Upper lobe of left lung (tissue), 4 donors: ENCODE data around the gene INIP.

Source experiments
- CTCF ChIP-seq, 6 experiments: fragments of 450-650 bp in 4 of 6; fragments of 200-600 bp in 2 of 6; sonication (generic) in 2 of 6; IDR thresholded peaks; one replicate each; pipeline ENCODE4 v1.5.1; 2016 to 2019; ENCODE audit warnings: antibody characterized with exemption in 6 of 6
- EP300 ChIP-seq, 4 donors: sonication (generic); formaldehyde crosslinking; IDR thresholded peaks; one replicate each; pipeline ENCODE4 v1.5.1; 2017; ENCODE audit warnings: antibody characterized with exemption in 4 of 4, control low read depth in 2 of 4
- POLR2A ChIP-seq, 4 donors: fragments of 450-650 bp; IDR thresholded peaks; one replicate each; pipeline ENCODE4 v1.5.1; 2016 to 2017; ENCODE audit warnings: antibody characterized with exemption in 4 of 4, mild to moderate bottlenecking in 2 of 4
- POLR2AphosphoS5 ChIP-seq, 2 donors: sonication (generic); formaldehyde crosslinking; IDR thresholded peaks; one replicate each; pipeline ENCODE4 v1.5.1; 2017; ENCODE audit warnings: antibody characterized with exemption in 2 of 2

GRCh38 chr9:112654282-112654681 is 63.6 kb downstream of the INIP start:
- TF ChIP-seq CTCF (IDR thresholded peaks at IDR 0.05) (no peak), POLR2A (IDR thresholded peaks at IDR 0.05) (no peak), POLR2AphosphoS5 (IDR thresholded peaks at IDR 0.05) (no peak), EP300 (IDR thresholded peaks at IDR 0.05) (no peak)
